AML-193 (cell line): ENCODE results near the gene SF3A1.
A peak's percentile ranks its signal among the peaks of the same experiment; 100 is the strongest.
"Not testable (repeated sequence)": the region's sequence is repeated elsewhere in the genome, so short reads cannot be mapped to it uniquely, and the experiment has no call there.

Source experiments
- DNase-seq, 2 experiments: peaks; one replicate each; lab custom pipeline; 2025; lab: John Stamatoyannopoulos, UW

The SF3A1 gene

GRCh38 chr22:30356449-30357235 is at the start of gene SF3A1, which contains the start of gene CCDC157:
Gene SF3A1, minus strand, starts transcription at chr22:30356894. Its CDS starts 102 bp downstream, at chr22:30356792.
Gene CCDC157, plus strand, starts transcription at chr22:30357007. Its CDS starts 8,994 bp downstream, at chr22:30366001.
- DNase-seq, result peak; percentile 76 to 78

GRCh38 chr22:30406400-30406799 is 49.7 kb upstream of the SF3A1 start:
- DNase-seq, result no peak

GRCh38 chr22:30405731-30406130 is 49.0 kb upstream of the SF3A1 start:
- no peak for DNase-seq

GRCh38 chr22:30404307-30404706 is 47.6 kb upstream of the SF3A1 start:
- DNase-seq, result no peak

GRCh38 chr22:30402766-30403104 is 46.0 kb upstream of the SF3A1 start:
- DNase-seq, result not testable (repeated sequence)

GRCh38 chr22:30402028-30402765 is 45.5 kb upstream of the SF3A1 start:
- DNase-seq, result no peak

- not testable (repeated sequence) for DNase-seq
Observed at GRCh38 chr22:30401024-30401423, 44.3 kb upstream of the SF3A1 start.

GRCh38 chr22:30400159-30400558 is 43.5 kb upstream of the SF3A1 start:
- DNase-seq, result no peak

- DNase-seq, result no peak
Observed at GRCh38 chr22:30399718-30400117, 43.0 kb upstream of the SF3A1 start.

- no peak for DNase-seq
Observed at GRCh38 chr22:30398685-30399680, 42.3 kb upstream of the SF3A1 start.

GRCh38 chr22:30397656-30398635 is 41.3 kb upstream of the SF3A1 start:
- DNase-seq, result no peak

- peak in 1 of 2 experiments; percentile 12 for DNase-seq
Observed at GRCh38 chr22:30396871-30397655, 40.4 kb upstream of the SF3A1 start, which contains the start of gene SEC14L2. Gene SEC14L2, plus strand, starts transcription at chr22:30397018. Its CDS starts 99 bp downstream, at chr22:30397117.

GRCh38 chr22:30393885-30394284 is 37.2 kb upstream of the SF3A1 start:
- DNase-seq, result no peak

GRCh38 chr22:30393322-30393680 is 36.6 kb upstream of the SF3A1 start:
- DNase-seq, result no peak

GRCh38 chr22:30392661-30393321 is 36.1 kb upstream of the SF3A1 start:
- no peak for DNase-seq

- peak; percentile 62 to 77 for DNase-seq
Observed at GRCh38 chr22:30390974-30391691, 34.4 kb upstream of the SF3A1 start.

GRCh38 chr22:30386960-30387827 is 30.5 kb upstream of the SF3A1 start, which contains the start of gene RNF215:
Gene RNF215, minus strand, starts transcription at chr22:30387411. Its CDS starts 98 bp downstream, at chr22:30387313.
- DNase-seq, result peak; percentile 36 to 60

GRCh38 chr22:30386608-30386959 is 29.9 kb upstream of the SF3A1 start:
- no peak for DNase-seq
